Upper lobe of right lung (tissue), 1 donor: ENCODE measurements around the gene KCNMA1. TPM values are rescaled to one million over a fixed set of nuclear protein-coding genes. Genes with fewer than 3 reads are reported as not detected.

Experiments
- ATAC-seq: fragments of 200-7000 bp; cut with Tn5 transposase; one replicate; pipeline ENCODE4 v1.9.1; 2020; ENCODE audit warnings: mild to moderate bottlenecking, moderate library complexity
- DNase-seq: peaks from one replicate; pipeline ENCODE4 v3.0.0-alpha.2; 2020
- H3K27ac ChIP-seq: fragments of 200-600 bp; one replicate; pipeline ENCODE4 v1.8.0; 2022
- H3K27me3 ChIP-seq: fragments of 200-600 bp; one replicate; pipeline ENCODE4 v1.8.0; 2022; ENCODE audit warnings: mild to moderate bottlenecking
- H3K36me3 ChIP-seq: fragments of 200-600 bp; one replicate; pipeline ENCODE4 v1.8.0; 2022
- H3K4me1 ChIP-seq: fragments of 200-600 bp; one replicate; pipeline ENCODE4 v1.8.0; 2022
- H3K4me3 ChIP-seq: fragments of 200-600 bp; one replicate; pipeline ENCODE4 v1.8.0; 2022; ENCODE audit warnings: mild to moderate bottlenecking
- H3K9me3 ChIP-seq: fragments of 200-600 bp; one replicate; pipeline ENCODE4 v1.8.0; 2022
- intact Hi-C: fragments of 100-400 bp; cut with DNase I; formaldehyde crosslinking; loops from one replicate; pipeline ENCODE4 v1.11.0; 2022
- total RNA-seq: library from RNA; stranded (reverse); fragmentation: NEBNext Ultra II Directional; extraction: Animal tissue kit (Norgen Biotek cat#: 25700); gene quantifications from one replicate; pipeline ENCODE4 v1.2.1, GENCODE V29; 2021
- TF ChIP-seq, protein P1 (sequence below): fragments of 200-600 bp; IDR thresholded peaks from one replicate; pipeline ENCODE4 v1.8.0; 2022; ENCODE audit warnings: antibody characterized with exemption
- donor health status: DM: no; HTN: yes; CAD: no; lungs with severe emphysema.

Gene KCNMA1
- total RNA-seq, 1 donor from 2014 or later: 26.3 TPM

DNA sequence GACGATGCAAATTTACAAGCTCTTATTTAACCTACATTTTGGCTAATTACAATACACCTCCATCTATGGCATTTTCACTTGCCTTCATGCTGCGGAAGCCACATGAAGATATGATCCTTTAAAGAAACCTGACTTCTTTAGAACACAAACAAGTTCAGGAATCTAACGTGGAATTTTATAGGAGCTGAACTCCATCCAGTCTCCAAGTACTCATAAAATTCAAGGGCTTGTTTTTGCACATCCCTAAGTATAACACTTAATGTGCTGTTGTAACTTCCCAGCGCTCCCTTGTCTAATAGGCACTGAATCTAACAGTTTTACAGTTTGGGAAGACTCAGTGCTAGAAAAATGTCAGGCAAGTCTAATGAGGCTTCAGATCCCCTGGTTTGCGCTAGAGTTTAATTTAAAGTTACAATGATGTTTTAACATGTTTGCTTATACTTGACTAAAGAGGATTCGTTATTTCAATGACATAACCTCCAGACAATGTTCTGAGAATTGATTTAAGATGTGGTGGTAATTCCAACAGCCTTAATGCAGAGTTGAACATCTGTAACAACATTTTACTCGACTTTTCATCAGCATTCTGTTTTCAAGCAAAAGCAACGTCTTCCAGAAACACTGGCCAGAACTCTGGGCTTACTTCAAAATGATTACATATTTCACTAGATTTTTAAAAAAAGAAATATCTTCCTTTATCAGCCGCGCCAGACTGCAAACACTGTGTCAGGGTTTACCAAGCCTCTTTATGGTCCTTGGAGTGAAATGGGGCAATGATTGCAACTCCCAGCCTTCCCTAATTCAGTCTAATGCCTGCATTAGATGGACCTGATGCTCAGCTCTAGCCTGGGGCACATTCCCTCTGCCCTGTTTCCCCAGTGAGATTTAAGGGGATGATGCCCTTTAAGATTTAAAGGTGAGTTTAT is 664.3 kb downstream of the KCNMA1 start:
- intact Hi-C loops: no loop called here
- H3K4me3 ChIP-seq: no peak overlapping the region
- H3K36me3 ChIP-seq: no peaks in the 10 kb centered on the region
- DNase-seq: no peak
- no peaks in the 10 kb centered on the region for H3K4me1 ChIP-seq
- H3K9me3 ChIP-seq: no peaks in the 10 kb centered on the region
- TF ChIP-seq, protein P1, sequence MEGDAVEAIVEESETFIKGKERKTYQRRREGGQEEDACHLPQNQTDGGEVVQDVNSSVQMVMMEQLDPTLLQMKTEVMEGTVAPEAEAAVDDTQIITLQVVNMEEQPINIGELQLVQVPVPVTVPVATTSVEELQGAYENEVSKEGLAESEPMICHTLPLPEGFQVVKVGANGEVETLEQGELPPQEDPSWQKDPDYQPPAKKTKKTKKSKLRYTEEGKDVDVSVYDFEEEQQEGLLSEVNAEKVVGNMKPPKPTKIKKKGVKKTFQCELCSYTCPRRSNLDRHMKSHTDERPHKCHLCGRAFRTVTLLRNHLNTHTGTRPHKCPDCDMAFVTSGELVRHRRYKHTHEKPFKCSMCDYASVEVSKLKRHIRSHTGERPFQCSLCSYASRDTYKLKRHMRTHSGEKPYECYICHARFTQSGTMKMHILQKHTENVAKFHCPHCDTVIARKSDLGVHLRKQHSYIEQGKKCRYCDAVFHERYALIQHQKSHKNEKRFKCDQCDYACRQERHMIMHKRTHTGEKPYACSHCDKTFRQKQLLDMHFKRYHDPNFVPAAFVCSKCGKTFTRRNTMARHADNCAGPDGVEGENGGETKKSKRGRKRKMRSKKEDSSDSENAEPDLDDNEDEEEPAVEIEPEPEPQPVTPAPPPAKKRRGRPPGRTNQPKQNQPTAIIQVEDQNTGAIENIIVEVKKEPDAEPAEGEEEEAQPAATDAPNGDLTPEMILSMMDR: no peak
- no peak for ATAC-seq
- no peak overlapping the region for H3K27ac ChIP-seq
- H3K27me3 ChIP-seq: no peaks in the 10 kb centered on the region

DNA sequence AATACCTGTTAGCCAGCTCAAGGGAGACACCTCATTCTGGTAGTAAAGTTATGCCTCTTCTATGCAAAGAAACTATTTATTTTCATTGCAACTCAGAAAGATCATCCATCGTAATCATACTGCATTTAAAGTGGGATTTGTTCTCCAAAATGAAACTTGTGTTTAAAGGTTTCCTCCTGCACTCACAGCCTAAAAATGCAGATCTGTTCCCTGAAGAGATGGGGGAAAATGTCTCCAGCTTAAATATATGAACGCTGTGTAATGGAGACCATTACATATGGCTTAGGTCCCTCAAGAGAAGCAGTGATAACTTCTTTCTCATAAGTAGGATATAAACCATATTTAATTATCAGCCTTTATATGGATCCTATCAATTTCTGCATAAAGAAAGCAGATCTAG is 665.1 kb downstream of the KCNMA1 start:
- TF ChIP-seq, protein P1: no peak
- H3K27ac ChIP-seq: no peak overlapping the region

DNA sequence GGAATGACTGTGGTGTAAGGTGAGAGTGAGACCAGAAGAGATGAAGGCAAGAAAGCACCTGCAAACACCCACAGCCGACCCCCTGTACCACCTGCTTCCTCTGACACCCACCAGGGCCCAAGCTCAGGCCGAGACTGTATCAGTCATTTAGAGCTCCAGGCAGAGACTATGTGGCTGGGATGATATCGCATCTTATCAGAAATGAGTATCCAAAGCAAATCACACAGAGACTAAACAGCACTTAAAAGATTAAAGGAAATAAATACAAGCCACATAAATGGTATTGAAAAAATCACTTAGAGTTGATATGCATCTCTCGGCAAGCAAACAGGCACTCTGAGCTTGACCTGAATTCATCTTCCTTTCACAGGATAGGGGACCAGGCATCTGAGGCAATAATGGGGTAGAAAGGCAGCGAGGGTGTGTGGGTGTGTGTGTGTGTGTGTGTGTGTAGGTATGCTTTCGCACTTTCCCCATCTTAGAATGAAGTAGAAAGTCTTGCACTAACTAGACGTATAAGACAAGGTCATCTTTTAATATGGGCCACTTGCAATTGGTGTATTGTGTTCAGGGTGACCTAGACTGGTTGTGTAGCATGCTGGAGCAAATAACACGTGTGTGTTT is 665.9 kb downstream of the KCNMA1 start:
- ATAC-seq: no peak
- Histone ChIP-seq H3K27me3 (no peaks in the 10 kb centered on the region), H3K36me3 (no peaks in the 10 kb centered on the region), H3K9me3 (no peaks in the 10 kb centered on the region), H3K27ac (no peak overlapping the region), H3K4me3 (no peak overlapping the region), H3K4me1 (no peaks in the 10 kb centered on the region)
- no peak for DNase-seq
- TF ChIP-seq, protein P1: no peak
- intact Hi-C loops: no loop called here

More for the DNA sequence above, 665.1 kb downstream of the KCNMA1 start:
- H3K4me1 ChIP-seq: no peaks in the 10 kb centered on the region
- H3K36me3 ChIP-seq: no peaks in the 10 kb centered on the region
- no peaks in the 10 kb centered on the region for H3K27me3 ChIP-seq
- H3K4me3 ChIP-seq: no peak overlapping the region
- ATAC-seq (no peak), DNase-seq (no peak)
- intact Hi-C loops: no loop called here
- H3K9me3 ChIP-seq: no peaks in the 10 kb centered on the region

DNA sequence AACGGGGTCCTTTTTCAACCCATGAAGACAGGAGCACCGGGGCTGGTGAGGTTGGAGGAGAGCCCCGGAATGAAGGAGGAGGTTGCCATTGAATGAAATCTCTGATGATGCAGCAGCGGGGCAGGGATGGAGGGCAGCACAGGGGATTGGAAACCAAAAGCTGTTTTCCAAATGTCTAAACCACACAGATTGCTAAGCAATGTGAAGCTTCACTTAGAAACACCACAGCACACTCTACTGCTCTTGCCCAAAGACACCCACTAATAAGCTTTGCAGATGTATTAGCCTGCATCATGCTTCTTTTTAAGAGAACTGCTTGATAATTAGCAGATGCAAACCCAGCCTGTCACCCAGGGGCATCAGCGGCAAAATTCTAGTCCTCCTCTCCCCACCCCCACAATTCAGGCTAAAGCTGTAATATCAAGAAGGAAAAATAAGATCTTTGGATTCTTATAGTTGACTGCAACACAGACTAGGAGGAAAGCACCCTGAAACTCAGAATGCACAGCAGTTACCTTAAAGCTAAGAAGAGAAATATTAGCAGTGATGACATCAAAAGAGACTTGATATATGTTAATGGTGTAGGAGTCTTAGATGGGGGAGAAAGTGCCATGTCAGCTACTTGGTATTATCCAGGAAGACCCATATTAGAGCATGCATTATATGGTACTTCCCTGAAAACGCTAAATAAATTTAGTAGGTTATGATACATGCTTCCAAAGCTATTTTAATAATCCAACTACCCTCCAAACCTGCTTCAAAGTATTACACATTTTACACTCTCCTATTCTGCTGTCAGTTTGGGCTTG is 666.7 kb downstream of the KCNMA1 start:
- Histone ChIP-seq H3K36me3 (no peaks in the 10 kb centered on the region), H3K27me3 (no peaks in the 10 kb centered on the region), H3K4me3 (no peak overlapping the region), H3K9me3 (no peaks in the 10 kb centered on the region), H3K27ac (no peak overlapping the region), H3K4me1 (no peaks in the 10 kb centered on the region)
- ATAC-seq (no peak), DNase-seq (no peak)
- intact Hi-C loops: no loop called here
- TF ChIP-seq, protein P1: no peak

DNA sequence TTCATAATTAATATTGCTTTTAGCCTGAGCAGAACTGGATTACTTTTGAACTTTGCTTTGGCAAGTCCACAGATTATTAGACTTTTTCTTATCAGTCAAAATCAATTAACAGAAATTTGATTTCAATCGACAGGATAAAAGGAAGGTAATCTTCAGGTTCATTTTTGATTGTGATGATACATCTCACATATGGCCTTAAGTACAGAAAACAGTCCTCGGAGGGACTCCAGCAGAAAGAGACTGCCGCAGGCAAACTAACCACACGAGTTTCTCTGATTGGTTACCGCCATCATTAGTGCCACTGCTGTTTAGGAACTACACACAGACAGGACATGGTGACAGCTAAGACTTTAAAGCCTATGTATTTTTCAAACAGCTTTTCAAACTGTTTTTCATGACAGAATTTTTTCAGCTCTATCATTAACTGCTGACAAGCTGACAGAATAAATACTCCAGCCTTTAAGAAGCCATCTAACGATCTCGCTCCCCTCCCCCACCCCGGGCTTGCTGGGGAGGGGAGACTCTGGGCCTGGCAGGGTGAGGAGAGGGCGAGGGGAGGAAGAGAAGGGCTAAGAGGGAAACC is 668.2 kb downstream of the KCNMA1 start:
- no peaks in the 10 kb centered on the region for H3K9me3 ChIP-seq

More for the DNA sequence above, 668.2 kb downstream of the KCNMA1 start:
- intact Hi-C loops: no loop called here
- TF ChIP-seq, protein P1: no peak
- Histone ChIP-seq H3K36me3 (no peaks in the 10 kb centered on the region), H3K27me3 (no peaks in the 10 kb centered on the region), H3K27ac (no peak overlapping the region), H3K4me3 (no peak overlapping the region), H3K4me1 (no peaks in the 10 kb centered on the region)
- ATAC-seq: no peak
- no peak for DNase-seq
